Neutrophil (primary cell): ENCODE measurements around the gene NAXE.
"Not testable (repeated sequence)": the region's sequence is repeated elsewhere in the genome, so short reads cannot be mapped to it uniquely, and the experiment has no call there.

ENCODE experiments used
- H3K27ac ChIP-seq: fragments of 200-600 bp; sonication (generic); 2 replicates; pipeline ENCODE4 v1.5.1; 2016; ENCODE audit warnings: mild to moderate bottlenecking, moderate library complexity
- H3K27me3 ChIP-seq: fragments of 200-600 bp; sonication (generic); 2 replicates; pipeline ENCODE4 v1.6.0; 2016; ENCODE audit warnings: mild to moderate bottlenecking
- H3K36me3 ChIP-seq: fragments of 200-600 bp; sonication (generic); 2 replicates; pipeline ENCODE4 v1.5.1; 2017
- H3K4me1 ChIP-seq, 2 experiments: fragments of 200-600 bp in 1 of 2; sonication (generic) in 1 of 2; 1 replicate in 1 of 2; 2 replicates in 1 of 2; pipeline versions ENCODE4 v1.5.1 to v1.6.1; 2013 to 2016; ENCODE audit warnings: low read depth in 1 of 2, low read length in 1 of 2, mild to moderate bottlenecking in 1 of 2, moderate library complexity in 1 of 2; ENCODE audit not compliant: control insufficient read depth in 1 of 2, insufficient read depth in 1 of 2
- H3K4me3 ChIP-seq, 2 experiments: fragments of 200-600 bp in 1 of 2; sonication (generic) in 1 of 2; 1 replicate in 1 of 2; 2 replicates in 1 of 2; pipeline ENCODE4 v1.5.1; 2013 to 2016; ENCODE audit warnings: low read depth in 1 of 2, low read length in 1 of 2, mild to moderate bottlenecking in 1 of 2, moderate library complexity in 1 of 2
- H3K9me3 ChIP-seq: fragments of 200-600 bp; sonication (generic); 2 replicates; pipeline ENCODE4 v1.5.1; 2016
- CTCF ChIP-seq: fragments of 200-600 bp; sonication (generic); IDR thresholded peaks from 2 replicates; pipeline ENCODE4 v1.5.1; 2016; ENCODE audit warnings: antibody characterized with exemption

Gene NAXE

GRCh38 chr1:156608036-156608674 lies 16.6 kb downstream of the NAXE start:
- no peaks in the 10 kb centered on the region for H3K36me3 ChIP-seq
- H3K9me3 ChIP-seq: no peaks in the 10 kb centered on the region
- H3K4me3 ChIP-seq: no peak overlapping the region
- no peak overlapping the region for H3K27ac ChIP-seq
- H3K4me1 ChIP-seq: no peaks in the 10 kb centered on the region
- peaks cover 58% of the 10 kb centered on the region for H3K27me3 ChIP-seq
- no peak for TF ChIP-seq CTCF

- no peak for TF ChIP-seq CTCF
- Histone ChIP-seq H3K27me3 (peaks cover 63% of the 10 kb centered on the region), H3K4me1 (no peaks in the 10 kb centered on the region), H3K27ac (no peak overlapping the region), H3K36me3 (no peaks in the 10 kb centered on the region), H3K4me3 (no peak overlapping the region), H3K9me3 (no peaks in the 10 kb centered on the region)
Measured at GRCh38 chr1:156608981-156609380, 17.4 kb downstream of the NAXE start.

- H3K27ac ChIP-seq, H3K36me3 ChIP-seq, H3K9me3 ChIP-seq, H3K4me3 ChIP-seq, H3K4me1 ChIP-seq: not testable (repeated sequence)
- H3K27me3 ChIP-seq: peaks cover 73% of the 10 kb centered on the region
Measured at GRCh38 chr1:156610072-156610471, 18.5 kb downstream of the NAXE start.

GRCh38 chr1:156612666-156613065 lies 21.1 kb downstream of the NAXE start:
- H3K4me3 ChIP-seq: no peak overlapping the region
- no peak overlapping the region for H3K27ac ChIP-seq
- no peak for TF ChIP-seq CTCF
- H3K9me3 ChIP-seq: no peaks in the 10 kb centered on the region
- no peaks in the 10 kb centered on the region for H3K4me1 ChIP-seq
- peaks cover 91% of the 10 kb centered on the region for H3K27me3 ChIP-seq
- no peaks in the 10 kb centered on the region for H3K36me3 ChIP-seq

GRCh38 chr1:156615946-156616345 lies 24.4 kb downstream of the NAXE start:
- TF ChIP-seq CTCF: no peak
- no peaks in the 10 kb centered on the region for H3K4me1 ChIP-seq
- H3K36me3 ChIP-seq: no peaks in the 10 kb centered on the region
- no peak overlapping the region for H3K4me3 ChIP-seq
- H3K27me3 ChIP-seq: peaks cover 92% of the 10 kb centered on the region
- no peak overlapping the region for H3K27ac ChIP-seq
- no peaks in the 10 kb centered on the region for H3K9me3 ChIP-seq

- Histone ChIP-seq H3K4me1 (no peaks in the 10 kb centered on the region), H3K36me3 (no peaks in the 10 kb centered on the region), H3K9me3 (no peaks in the 10 kb centered on the region), H3K4me3 (no peak overlapping the region), H3K27me3 (peaks cover 93% of the 10 kb centered on the region), H3K27ac (no peak overlapping the region)
- TF ChIP-seq CTCF: no peak
Measured at GRCh38 chr1:156616463-156616862, 24.9 kb downstream of the NAXE start.
